HG03064 (cell line): ENCODE measurements around the gene MAZ.

ENCODE experiments used
- ATAC-seq: cut with Tn5 transposase; IDR thresholded peaks from one replicate; pipeline ENCODE4 v1.9.1; 2021; ENCODE audit warnings: low read depth; ENCODE audit not compliant: unreplicated experiment

The MAZ gene

GRCh38 chr16:29850998-29851397, 44.7 kb downstream of the MAZ start:
- no peak for ATAC-seq

GRCh38 chr16:29852654-29853053, 46.3 kb downstream of the MAZ start:
- no peak for ATAC-seq

DNA sequence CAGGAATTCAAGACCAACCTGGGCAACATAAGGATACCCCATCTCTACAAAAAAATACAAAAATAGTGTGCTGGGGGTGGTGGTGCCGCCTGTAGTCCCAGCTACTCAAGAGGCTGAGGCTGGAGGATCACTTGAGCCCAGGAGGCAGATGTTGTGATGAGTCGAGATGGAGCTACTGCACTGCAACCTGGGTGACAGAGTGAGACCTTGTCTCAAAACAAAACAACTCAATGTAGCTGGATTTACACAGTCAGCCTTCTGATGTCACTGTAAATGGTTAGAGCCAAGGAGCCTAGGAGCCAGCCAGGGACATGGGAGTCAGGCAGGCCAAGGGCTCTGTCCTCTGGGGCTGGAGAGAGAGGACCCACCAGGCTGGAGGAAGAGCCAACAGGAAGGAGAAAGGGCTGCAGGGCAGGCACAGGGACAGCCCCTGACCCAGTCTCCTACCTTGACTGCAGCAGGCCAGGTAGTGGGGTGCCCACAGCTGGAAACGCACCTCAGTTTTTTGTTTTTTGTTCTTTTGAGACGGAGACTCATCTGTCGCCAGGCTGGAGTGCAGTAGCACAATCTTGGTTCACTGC, 48.3 kb downstream of the MAZ start:
- ATAC-seq, result no peak

- no peak for ATAC-seq
Measured at GRCh38 chr16:29857133-29857760, 50.9 kb downstream of the MAZ start.

DNA sequence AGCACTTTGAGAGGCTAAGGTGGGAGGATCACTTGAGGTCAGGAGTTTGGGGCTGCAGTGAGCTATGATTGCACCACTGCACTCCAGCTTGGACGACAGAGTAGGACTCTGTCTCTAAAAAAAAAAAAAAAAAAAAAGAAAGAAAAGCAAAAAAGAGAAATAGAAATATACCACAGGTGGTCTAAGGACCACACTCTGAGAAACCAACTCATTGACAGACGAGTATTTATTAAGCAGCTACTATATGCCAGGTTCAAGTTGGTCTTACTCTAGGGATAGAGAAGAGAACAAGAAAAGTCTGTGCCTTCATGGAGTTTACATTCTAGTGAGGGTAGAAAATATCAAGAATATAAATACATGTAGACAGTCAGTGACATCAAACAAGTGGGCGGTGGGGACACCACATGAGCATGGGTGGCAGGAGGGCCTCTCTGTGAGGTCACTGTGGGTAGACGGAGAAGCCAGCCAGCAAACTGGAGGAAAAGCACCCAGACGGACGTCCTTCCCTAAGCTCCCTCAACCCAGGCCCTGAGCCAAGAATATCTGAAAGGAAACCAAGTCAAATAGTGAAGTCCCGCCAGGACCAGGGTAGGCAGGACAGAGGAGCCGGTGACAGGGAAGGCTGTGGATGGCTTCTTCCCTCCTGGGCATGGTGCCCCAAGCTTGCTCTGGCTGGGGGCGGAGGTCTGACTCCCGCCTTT, 52.0 kb downstream of the MAZ start:
- no peak for ATAC-seq

GRCh38 chr16:29858974-29859373, 52.6 kb downstream of the MAZ start:
- ATAC-seq, result no peak

DNA sequence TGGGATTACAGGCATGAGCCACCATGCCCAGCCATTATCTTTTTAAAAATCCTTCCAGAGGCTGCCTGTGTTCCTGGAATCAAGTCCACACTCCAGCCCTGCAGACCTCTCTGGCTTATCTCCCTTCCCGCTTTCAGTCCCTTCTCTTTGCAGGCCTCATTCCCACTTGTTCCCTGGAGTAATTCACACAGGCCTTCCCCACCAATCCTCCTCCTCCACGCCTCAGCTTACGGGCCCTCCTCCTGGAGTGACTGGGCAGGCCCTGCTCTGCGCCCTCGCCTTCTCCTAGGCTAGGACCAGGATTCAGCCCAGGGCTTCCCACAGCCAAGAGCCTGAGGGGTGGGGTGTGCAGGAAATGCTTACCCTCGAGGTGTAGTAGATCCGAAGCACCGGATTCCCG, 53.9 kb downstream of the MAZ start:
- ATAC-seq, result no peak
